Chondrocyte (in vitro differentiated cells): ENCODE data around the gene OR6C3. TPM values are rescaled to one million over a fixed set of nuclear protein-coding genes. Genes with fewer than 3 reads are reported as not detected.
"Not testable (repeated sequence)": the region's sequence is repeated elsewhere in the genome, so short reads cannot be mapped to it uniquely, and the experiment has no call there.

Experiments
- DNase-seq: peaks from one replicate; pipeline ENCODE4 v3.0.0; 2021; ENCODE audit warnings: mixed read lengths, low spot score
- H3K27ac Mint-ChIP-seq: one replicate; pipeline ENCODE4 v1.8.0; 2021; ENCODE audit warnings: mild to moderate bottlenecking, moderate library complexity, mixed read lengths; ENCODE audit not compliant: unreplicated experiment
- H3K27me3 Mint-ChIP-seq: 2 replicates; pipeline ENCODE4 v1.8.0; 2021; ENCODE audit warnings: low read depth, mixed read lengths
- H3K36me3 Mint-ChIP-seq: 2 replicates; pipeline ENCODE4 v1.8.0; 2021; ENCODE audit warnings: low read depth, mixed read lengths
- H3K4me1 Mint-ChIP-seq: 2 replicates; pipeline ENCODE4 v1.8.0; 2021; ENCODE audit warnings: low read depth, mild to moderate bottlenecking, mixed read lengths
- H3K4me3 Mint-ChIP-seq: one replicate; pipeline ENCODE4 v1.8.0; 2021; ENCODE audit warnings: mild to moderate bottlenecking, moderate library complexity, mixed read lengths; ENCODE audit not compliant: unreplicated experiment
- H3K9me3 Mint-ChIP-seq: 2 replicates; pipeline ENCODE4 v1.8.0; 2021; ENCODE audit warnings: low read depth, mixed read lengths
- CTCF ChIP-seq: fragments of 200-600 bp; sonication (generic); IDR thresholded peaks from 2 replicates; pipeline ENCODE4 v1.5.0; 2021; ENCODE audit warnings: antibody characterized with exemption, mild to moderate bottlenecking, moderate library complexity
- total RNA-seq: library from RNA; stranded (reverse); gene quantifications from 3 replicates; pipeline ENCODE4 v1.2.1, GENCODE V29; 2021

The OR6C3 gene
- total RNA-seq, 1 donor from 2014 or later = not detected

- no peak for TF ChIP-seq CTCF
- no peak overlapping the region for H3K4me3 Mint-ChIP-seq
- no peaks in the 10 kb centered on the region for H3K27me3 Mint-ChIP-seq
- H3K36me3 Mint-ChIP-seq = no peaks in the 10 kb centered on the region
- no peaks in the 10 kb centered on the region for H3K9me3 Mint-ChIP-seq
- no peaks in the 10 kb centered on the region for H3K4me1 Mint-ChIP-seq
- H3K27ac Mint-ChIP-seq = no peak overlapping the region
- DNase-seq = no peak
These were observed 10.3 kb upstream of the OR6C3 start for GRCh38 chr12:55320201-55320600.

DNA sequence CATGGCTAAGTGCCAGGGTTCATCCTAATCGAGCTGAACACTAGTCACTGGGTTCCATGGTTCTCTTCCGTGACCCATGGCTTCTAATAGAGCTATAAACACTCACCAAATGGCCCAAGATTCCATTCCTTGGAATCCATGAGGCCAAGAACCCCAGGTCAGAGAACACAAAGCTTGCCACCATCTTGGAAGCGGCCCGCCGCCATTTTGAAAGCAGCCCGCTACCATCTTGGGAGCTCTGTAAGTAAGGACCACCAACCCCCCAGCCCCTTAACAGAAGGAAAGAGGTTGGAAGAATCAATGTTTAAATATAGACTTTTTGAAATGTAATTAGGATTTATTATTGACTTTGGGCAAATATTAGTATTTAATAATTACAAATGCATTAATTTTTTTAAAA, 4.7 kb upstream of the OR6C3 start:
- not testable (repeated sequence) for DNase-seq, H3K27me3 Mint-ChIP-seq, H3K27ac Mint-ChIP-seq, H3K9me3 Mint-ChIP-seq, H3K36me3 Mint-ChIP-seq, H3K4me1 Mint-ChIP-seq, H3K4me3 Mint-ChIP-seq

- no peak for DNase-seq
- Mint-ChIP-seq H3K9me3 (no peaks in the 10 kb centered on the region), H3K36me3 (no peaks in the 10 kb centered on the region), H3K27ac (no peak overlapping the region), H3K4me3 (no peak overlapping the region), H3K4me1 (no peaks in the 10 kb centered on the region), H3K27me3 (peaks cover 12% of the 10 kb centered on the region)
- TF ChIP-seq CTCF = no peak
These were observed 5.5 kb downstream of the OR6C3 start for GRCh38 chr12:55336002-55336401.

GRCh38 chr12:55355338-55355737, 24.8 kb downstream of the OR6C3 start:
- H3K9me3 Mint-ChIP-seq, H3K36me3 Mint-ChIP-seq, H3K4me3 Mint-ChIP-seq, H3K4me1 Mint-ChIP-seq, DNase-seq, H3K27ac Mint-ChIP-seq: not testable (repeated sequence)
- H3K27me3 Mint-ChIP-seq = peaks cover 13% of the 10 kb centered on the region

DNA sequence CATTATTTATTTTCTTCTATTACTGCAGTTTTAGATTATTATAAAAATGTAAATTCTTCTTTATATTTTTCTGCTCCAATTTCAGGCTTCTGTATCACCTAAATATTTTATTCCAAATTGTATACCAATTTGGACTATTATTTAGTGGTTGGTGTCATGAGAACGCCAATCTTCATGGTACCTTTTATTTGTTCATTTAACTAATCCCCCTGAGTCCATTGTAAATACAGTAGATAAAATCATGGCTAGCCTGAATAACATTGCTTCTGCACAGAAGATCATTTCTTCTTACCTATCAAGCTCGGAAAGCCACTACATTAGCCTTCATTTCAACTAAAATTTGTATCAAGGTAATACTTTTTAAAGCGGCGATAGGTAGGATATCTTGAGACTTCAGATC, 32.1 kb downstream of the OR6C3 start, which contains the start of gene OR6C75:
Gene OR6C75, plus strand, starts transcription at position 301 of the 400 bp plus-strand sequence. CDS start 2,136 bp downstream, outside the sequence.
- Mint-ChIP-seq H3K27ac (no peak within 1 kb of the TSS), H3K36me3 (no peaks in the 10 kb centered on the region), H3K9me3 (no peaks in the 10 kb centered on the region), H3K4me3 (no peak within 1 kb of the TSS), H3K27me3 (peaks cover 5% of the 10 kb centered on the region), H3K4me1 (no peaks in the 10 kb centered on the region)
- no peak for TF ChIP-seq CTCF
- no peak for DNase-seq

DNA sequence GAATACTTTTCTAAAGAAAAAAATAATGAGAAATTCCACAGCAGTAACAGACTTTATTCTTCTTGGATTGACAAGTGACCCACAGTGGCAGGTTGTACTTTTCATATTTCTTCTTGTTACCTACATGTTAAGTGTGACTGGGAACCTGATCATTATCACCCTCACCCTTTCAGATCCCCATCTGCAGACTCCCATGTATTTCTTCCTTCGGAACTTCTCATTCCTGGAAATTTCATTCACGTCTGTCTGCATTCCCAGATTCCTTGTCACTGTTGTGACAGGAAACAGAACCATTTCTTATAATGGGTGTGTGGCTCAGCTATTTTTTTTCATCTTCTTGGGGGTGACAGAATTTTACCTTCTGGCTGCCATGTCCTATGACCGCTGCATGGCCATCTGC, 34.5 kb downstream of the OR6C3 start:
- Mint-ChIP-seq H3K27me3 (no peaks in the 10 kb centered on the region), H3K4me3 (no peak overlapping the region), H3K36me3 (no peaks in the 10 kb centered on the region), H3K9me3 (no peaks in the 10 kb centered on the region), H3K27ac (no peak overlapping the region), H3K4me1 (no peaks in the 10 kb centered on the region)
- DNase-seq = no peak
- TF ChIP-seq CTCF = no peak
